Measurements from ENCODE around the gene JKAMP. TPM values are rescaled to one million over a fixed set of nuclear protein-coding genes. Genes with fewer than 3 reads are reported as not detected.

Gene JKAMP
- total and polyA plus RNA-seq, 2 of the 8 experiments (the other 6 are each of a cell fraction or from before 2014, with no cell fraction given), result 34.9 to 182 TPM

- H4K8ac ChIP-seq (ENCODE audit: extremely low read depth, insufficient read depth, low read length), result no peak overlapping the region
- H3K56ac ChIP-seq (replicated peaks; ENCODE audit: insufficient read length, low read depth, low read length), result no peak overlapping the region
- POLR2A ChIA-PET (ENCODE audit: partially characterized antibody), result no interaction called here
- no peak overlapping the region for H2BK15ac ChIP-seq (ENCODE audit: low read length)
- H2BK120ac ChIP-seq (replicated peaks; ENCODE audit: low read depth, low read length), result no peak overlapping the region
- H3K79me1 ChIP-seq (ENCODE audit: low read depth, low read length), result no peaks in the 10 kb centered on the region
- no peak overlapping the region for H2BK20ac ChIP-seq (ENCODE audit: low read length)
- DNase-seq (ENCODE audit: low read depth in 1 of 2, low spot score in 2 of 2), result no peak
- no peak for FAIRE-seq
- 85% methylated on average over 3 of the region's 3 CpGs; no CpG with 5 or more reads in 1 of the 2 experiments for WGBS, 2 experiments (ENCODE audit: extremely low coverage in 1 of 2, insufficient coverage in 1 of 2, insufficient read length in 1 of 2, insufficient replicate concordance in 2 of 2, low coverage in 1 of 2, low lambda C conversion rate in 2 of 2, missing lambda C conversion rate in 1 of 2)
- no peaks in the 10 kb centered on the region for H3K4me1 ChIP-seq (replicated peaks in 1 of 4; ENCODE audit: control insufficient read depth in 3 of 4, insufficient read depth in 4 of 4, low read length in 3 of 4)
- H3K18ac ChIP-seq (ENCODE audit: extremely low read depth, low read length), result no peak overlapping the region
- TF ChIP-seq TBP (IDR thresholded peaks at IDR 0.05; ENCODE audit: low read depth, low read length) (no peak), NRF1 (IDR thresholded peaks at IDR 0.05; ENCODE audit: low read depth, low read length) (no peak), TAF7 (optimal IDR thresholded peaks at IDR 0.05; ENCODE audit: borderline replicate concordance, low read depth, low read length) (no peak), MAFK (IDR thresholded peaks at IDR 0.05; ENCODE audit: low read depth, low read length) (no peak), ATF2 (IDR thresholded peaks at IDR 0.05; ENCODE audit: low read length) (no peak), CTCF (IDR thresholded peaks at IDR 0.05; ENCODE audit: control extremely low read depth in 1 of 3, insufficient read depth in 1 of 3, low read depth in 1 of 3, low read length in 3 of 3) (no peak), RAD21 (IDR thresholded peaks at IDR 0.05 in 1 of 2, conservative IDR thresholded peaks at IDR 0.05 in 1 of 2; ENCODE audit: low read depth in 2 of 2, low read length in 2 of 2) (no peak), POLR2AphosphoS5 (IDR thresholded peaks at IDR 0.05; ENCODE audit: low read depth, low read length) (no peak), TAF1 (IDR thresholded peaks at IDR 0.05; ENCODE audit: low read depth, low read length) (no peak)
- TF ChIP-seq, protein P1, sequence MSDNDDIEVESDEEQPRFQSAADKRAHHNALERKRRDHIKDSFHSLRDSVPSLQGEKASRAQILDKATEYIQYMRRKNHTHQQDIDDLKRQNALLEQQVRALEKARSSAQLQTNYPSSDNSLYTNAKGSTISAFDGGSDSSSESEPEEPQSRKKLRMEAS (IDR thresholded peaks at IDR 0.05), result no peak
- H3K9me3 ChIP-seq (ENCODE audit: insufficient read depth in 2 of 2, low read depth in 1 of 2, low read length in 1 of 2), result no peaks in the 10 kb centered on the region
- H4K5ac ChIP-seq (ENCODE audit: insufficient read length, low read depth, low read length), result no peak overlapping the region
- no peak overlapping the region for H3K4me3 ChIP-seq (ENCODE audit: extremely low read depth in 1 of 4, insufficient read depth in 2 of 4, low read depth in 3 of 4, low read length in 4 of 4)
- H2AK5ac ChIP-seq (ENCODE audit: low read depth, low read length), result no peak overlapping the region
- H3K4me2 ChIP-seq (ENCODE audit: insufficient read depth in 1 of 2, low read depth in 2 of 2, low read length in 2 of 2), result no peak overlapping the region
- no peak overlapping the region for H3K4ac ChIP-seq (replicated peaks; ENCODE audit: insufficient read length, low read depth, low read length)
- no peak overlapping the region for H3K14ac ChIP-seq (ENCODE audit: insufficient read length)
- no peak overlapping the region for H2BK12ac ChIP-seq (ENCODE audit: low read depth, low read length)
- no peaks in the 10 kb centered on the region for H3K27me3 ChIP-seq (replicated peaks in 1 of 4; ENCODE audit: control insufficient read depth in 3 of 4, extremely low read depth in 1 of 4, insufficient read depth in 3 of 4, low read length in 3 of 4)
- no peaks in the 10 kb centered on the region for H3K36me3 ChIP-seq (ENCODE audit: control insufficient read depth in 2 of 4, insufficient read depth in 4 of 4, low read length in 3 of 4)
- H2BK5ac ChIP-seq (ENCODE audit: low read depth, low read length), result no peak overlapping the region
- H2AFZ ChIP-seq (ENCODE audit: low read length), result no peak overlapping the region
- H3K27ac ChIP-seq (ENCODE audit: low read depth, low read length), result no peak overlapping the region
- H3K23me2 ChIP-seq (ENCODE audit: low read depth, low read length), result no peaks in the 10 kb centered on the region
- CTCF ChIA-PET (ENCODE audit: partially characterized antibody), result interaction anchor here (1.4 to 2.1 kb wide), 2 partner anchors 13 to 57 kb away, joined by 6 to 10 read pairs; partner anchors contain the start of gene CCDC175
- H3K79me2 ChIP-seq (ENCODE audit: control insufficient read depth in 1 of 2, insufficient read depth in 2 of 2, low read length in 2 of 2), result no peaks in the 10 kb centered on the region
- no peaks in the 10 kb centered on the region for H4K20me1 ChIP-seq (replicated peaks in 1 of 2; ENCODE audit: control insufficient read depth in 1 of 2, insufficient read depth in 2 of 2, low read length in 2 of 2)
- H3K23ac ChIP-seq (ENCODE audit: insufficient read length), result no peak overlapping the region
- no peak overlapping the region for H3K9ac ChIP-seq (replicated peaks in 1 of 4; ENCODE audit: extremely low read depth in 1 of 4, low read depth in 3 of 4, low read length in 3 of 4)
- no peak overlapping the region for H4K91ac ChIP-seq (replicated peaks; ENCODE audit: insufficient read length, low read length)
Measured at GRCh38 chr14:59520224-59520623, 35.9 kb downstream of the JKAMP start.

Measured in H1 (cell line).